Liver (tissue), 3 donors: ENCODE measurements around the gene ZNF185.

Experiments
- ATF3 ChIP-seq: IDR thresholded peaks from 2 replicates; pipeline ENCODE4 v1.6.1; 2016; ENCODE audit warnings: antibody characterized with exemption
- CTCF ChIP-seq: fragments of 150-350 bp; IDR thresholded peaks from 2 replicates; pipeline ENCODE4 v1.5.1; 2017; ENCODE audit warnings: improper control_type of control experiment, low read depth, low read length; ENCODE audit not compliant: missing input control
- EGR1 ChIP-seq, 2 donors: IDR thresholded peaks; 2 replicates each; pipeline ENCODE4 v1.6.1; 2016 to 2018; ENCODE audit warnings: antibody characterized with exemption in 2 of 2, low read depth in 2 of 2
- GABPA ChIP-seq, 2 donors: IDR thresholded peaks in 1 of 2; conservative IDR thresholded peaks in 1 of 2; 2 replicates each; pipeline ENCODE4 v1.6.1; 2016; ENCODE audit warnings: antibody characterized with exemption in 2 of 2, mild to moderate bottlenecking in 1 of 2, moderate library complexity in 1 of 2
- JUND ChIP-seq, 2 donors: IDR thresholded peaks; 2 replicates each; pipeline ENCODE4 v1.6.1; 2016; ENCODE audit warnings: antibody characterized with exemption in 2 of 2
- REST ChIP-seq: IDR thresholded peaks from 2 replicates; pipeline ENCODE4 v1.6.1; 2016; ENCODE audit warnings: antibody characterized with exemption, mild to moderate bottlenecking
- SP1 ChIP-seq: IDR thresholded peaks from 2 replicates; pipeline ENCODE4 v1.6.1; 2018; ENCODE audit warnings: antibody characterized with exemption, mild to moderate bottlenecking
- TAF1 ChIP-seq: conservative IDR thresholded peaks from 2 replicates; pipeline ENCODE4 v1.6.1; 2016; ENCODE audit warnings: antibody characterized with exemption, mild to moderate bottlenecking
- YY1 ChIP-seq: IDR thresholded peaks from 2 replicates; pipeline ENCODE4 v1.6.1; 2016; ENCODE audit warnings: antibody characterized with exemption, mild to moderate bottlenecking
- ZBTB33 ChIP-seq: IDR thresholded peaks from 2 replicates; pipeline ENCODE4 v1.6.1; 2016; ENCODE audit warnings: antibody characterized with exemption
- donor health status: healthy.
- donor health status: healthy.

GRCh38 chrX:152892499-152892898 is 5.4 kb upstream of the ZNF185 start:
- TF ChIP-seq CTCF = no peak
- no peak for TF ChIP-seq ATF3
- TF ChIP-seq TAF1 = no peak
- TF ChIP-seq JUND (IDR thresholded peaks at IDR 0.05) = no peak
- TF ChIP-seq YY1 = no peak
- no peak for TF ChIP-seq REST
- TF ChIP-seq ZBTB33 = no peak
- no peak for TF ChIP-seq EGR1 (IDR thresholded peaks at IDR 0.05; ENCODE audit: low read depth in 2 of 2)
- TF ChIP-seq GABPA (IDR thresholded peaks at IDR 0.05 in 1 of 2, conservative IDR thresholded peaks at IDR 0.05 in 1 of 2) = no peak
- TF ChIP-seq SP1 = no peak
